A549 (cell line): ENCODE results near the gene XPNPEP1.

Experiments
- CEBPB ChIP-seq, 2 experiments: fragments of >200 bp in 1 of 2; sonication (Bioruptor Twin) in 1 of 2; formaldehyde crosslinking in 1 of 2; IDR thresholded peaks; 2 replicates each; pipeline ENCODE4 v1.6.1; 2012 to 2016
- CTCF ChIP-seq: fragments of >200 bp; sonication (Bioruptor Twin); formaldehyde crosslinking; IDR thresholded peaks from 3 replicates; pipeline ENCODE4 v1.5.1; 2016
- ELK1 ChIP-seq: fragments of 150-350 bp; IDR thresholded peaks from 2 replicates; pipeline ENCODE4 v1.6.1; 2014; ENCODE audit warnings: low read depth, mild to moderate bottlenecking, low read length
- FOXS1 ChIP-seq: fragments of 250-450 bp; sonication (Bioruptor Pico); IDR thresholded peaks from 2 replicates; pipeline ENCODE4 v1.5.0; 2020; ENCODE audit warnings: mild to moderate bottlenecking, moderate library complexity
- POLR2A ChIP-seq: IDR thresholded peaks from 2 replicates; pipeline ENCODE4 v1.6.1; 2012; ENCODE audit warnings: mild to moderate bottlenecking, low read length
- SMC3 ChIP-seq: fragments of >200 bp; sonication (Bioruptor Twin); formaldehyde crosslinking; IDR thresholded peaks from 3 replicates; pipeline ENCODE4 v1.6.1; 2018; ENCODE audit warnings: inconsistent platforms
- ZC3H11A ChIP-seq: fragments of 450-650 bp; IDR thresholded peaks from 2 replicates; pipeline ENCODE4 v1.6.1; 2014; ENCODE audit warnings: antibody characterized with exemption, mild to moderate bottlenecking
- ZNF302 ChIP-seq: fragments of 250-450 bp; sonication (Bioruptor Pico); IDR thresholded peaks from 2 replicates; pipeline ENCODE4 v1.9.0; 2021; ENCODE audit warnings: inconsistent platforms, mild to moderate bottlenecking, moderate library complexity

- TF ChIP-seq CTCF (no peak), SMC3 (no peak), POLR2A (no peak), ZNF302 (CRISPR knock-in tag) (no peak), CEBPB (IDR thresholded peaks at IDR 0.05) (no peak), FOXS1 (CRISPR knock-in tag) (no peak), ELK1 (no peak), ZC3H11A (no peak)
These were observed 102.5 kb downstream of the XPNPEP1 start for GRCh38 chr10:109820620-109821405.
